SK-N-SH (cell line): ENCODE results near the gene MIS18A.

ENCODE experiments used
- CHD2 ChIP-seq: fragments of 150-350 bp; IDR thresholded peaks from 2 replicates; pipeline ENCODE4 v1.6.1; 2018; ENCODE audit warnings: low read length; ENCODE audit not compliant: partially characterized antibody
- EP300 ChIP-seq, 2 experiments: IDR thresholded peaks; 2 replicates each; pipeline versions ENCODE4 v1.4.0 to v1.6.1; 2012; ENCODE audit warnings: borderline replicate concordance in 1 of 2, low read depth in 1 of 2, low read length in 1 of 2
- FOXM1 ChIP-seq: IDR thresholded peaks from 2 replicates; pipeline ENCODE4 v1.4.0; 2012; ENCODE audit warnings: low read depth, mild to moderate bottlenecking
- MXI1 ChIP-seq: IDR thresholded peaks from 2 replicates; pipeline ENCODE4 v1.6.1; 2012; ENCODE audit warnings: mild to moderate bottlenecking, low read depth, low read length, improper control_type of control experiment
- RFX5 ChIP-seq: IDR thresholded peaks from 2 replicates; pipeline ENCODE4 v1.6.1; 2012; ENCODE audit warnings: mild to moderate bottlenecking, improper control_type of control experiment, low read length
- TF ChIP-seq, protein P1 (sequence below): fragments of 200-600 bp; sonication (generic); IDR thresholded peaks from 2 replicates; pipeline ENCODE4 v1.6.1; 2017; ENCODE audit warnings: antibody characterized with exemption, mild to moderate bottlenecking, moderate library complexity
- TF ChIP-seq, protein P2 (sequence below): IDR thresholded peaks from 2 replicates; pipeline ENCODE4; 2012

DNA sequence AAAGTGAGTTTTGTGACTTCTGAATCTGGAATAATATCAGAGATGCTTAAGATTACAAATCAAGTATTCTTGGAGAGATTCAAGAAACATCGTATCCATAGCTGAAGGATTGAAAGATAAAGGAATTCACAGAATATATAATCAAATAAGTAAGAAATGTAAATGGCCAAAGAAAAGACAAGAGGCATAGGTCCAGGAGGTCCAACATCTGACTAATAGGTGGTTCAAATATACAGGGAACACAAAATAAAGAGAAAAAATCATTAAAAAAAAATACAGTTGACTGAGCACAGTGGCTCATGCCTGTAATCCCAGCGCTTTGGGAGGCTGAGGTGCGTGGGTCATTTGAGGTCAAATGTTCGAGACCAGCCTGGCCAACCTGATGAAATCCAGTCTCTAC, 6.6 kb upstream of the MIS18A start:
- TF ChIP-seq, protein P1, sequence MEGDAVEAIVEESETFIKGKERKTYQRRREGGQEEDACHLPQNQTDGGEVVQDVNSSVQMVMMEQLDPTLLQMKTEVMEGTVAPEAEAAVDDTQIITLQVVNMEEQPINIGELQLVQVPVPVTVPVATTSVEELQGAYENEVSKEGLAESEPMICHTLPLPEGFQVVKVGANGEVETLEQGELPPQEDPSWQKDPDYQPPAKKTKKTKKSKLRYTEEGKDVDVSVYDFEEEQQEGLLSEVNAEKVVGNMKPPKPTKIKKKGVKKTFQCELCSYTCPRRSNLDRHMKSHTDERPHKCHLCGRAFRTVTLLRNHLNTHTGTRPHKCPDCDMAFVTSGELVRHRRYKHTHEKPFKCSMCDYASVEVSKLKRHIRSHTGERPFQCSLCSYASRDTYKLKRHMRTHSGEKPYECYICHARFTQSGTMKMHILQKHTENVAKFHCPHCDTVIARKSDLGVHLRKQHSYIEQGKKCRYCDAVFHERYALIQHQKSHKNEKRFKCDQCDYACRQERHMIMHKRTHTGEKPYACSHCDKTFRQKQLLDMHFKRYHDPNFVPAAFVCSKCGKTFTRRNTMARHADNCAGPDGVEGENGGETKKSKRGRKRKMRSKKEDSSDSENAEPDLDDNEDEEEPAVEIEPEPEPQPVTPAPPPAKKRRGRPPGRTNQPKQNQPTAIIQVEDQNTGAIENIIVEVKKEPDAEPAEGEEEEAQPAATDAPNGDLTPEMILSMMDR: no peak
- TF ChIP-seq RFX5 (no peak), CHD2 (no peak), MXI1 (no peak), FOXM1 (no peak), EP300 (IDR thresholded peaks at IDR 0.05; ENCODE audit: borderline replicate concordance in 1 of 2, low read depth in 1 of 2, low read length in 1 of 2) (no peak)
- TF ChIP-seq, protein P2, sequence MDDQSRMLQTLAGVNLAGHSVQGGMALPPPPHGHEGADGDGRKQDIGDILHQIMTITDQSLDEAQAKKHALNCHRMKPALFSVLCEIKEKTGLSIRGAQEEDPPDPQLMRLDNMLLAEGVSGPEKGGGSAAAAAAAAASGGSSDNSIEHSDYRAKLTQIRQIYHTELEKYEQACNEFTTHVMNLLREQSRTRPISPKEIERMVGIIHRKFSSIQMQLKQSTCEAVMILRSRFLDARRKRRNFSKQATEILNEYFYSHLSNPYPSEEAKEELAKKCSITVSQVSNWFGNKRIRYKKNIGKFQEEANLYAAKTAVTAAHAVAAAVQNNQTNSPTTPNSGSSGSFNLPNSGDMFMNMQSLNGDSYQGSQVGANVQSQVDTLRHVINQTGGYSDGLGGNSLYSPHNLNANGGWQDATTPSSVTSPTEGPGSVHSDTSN: no peak
